HG03565 (cell line): ENCODE results near the gene LTBP3.
A peak's percentile ranks its signal among the peaks of the same experiment; 100 is the strongest.

Experiments used
- ATAC-seq: cut with Tn5 transposase; IDR thresholded peaks from one replicate; pipeline ENCODE4 v1.9.1; 2021; ENCODE audit warnings: mild to moderate bottlenecking, moderate library complexity; ENCODE audit not compliant: unreplicated experiment

LTBP3 gene

DNA sequence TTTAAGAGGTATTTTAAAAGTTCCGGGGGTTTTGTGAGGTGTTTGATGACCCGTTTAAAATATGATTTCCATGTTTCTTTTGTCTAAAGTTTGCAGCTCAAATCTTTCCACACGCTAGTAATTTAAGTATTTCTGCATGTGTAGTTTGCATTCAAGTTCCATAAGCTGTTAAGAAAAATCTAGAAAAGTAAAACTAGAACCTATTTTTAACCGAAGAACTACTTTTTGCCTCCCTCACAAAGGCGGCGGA is 59.5 kb downstream of the LTBP3 start:
- ATAC-seq: no peak

DNA sequence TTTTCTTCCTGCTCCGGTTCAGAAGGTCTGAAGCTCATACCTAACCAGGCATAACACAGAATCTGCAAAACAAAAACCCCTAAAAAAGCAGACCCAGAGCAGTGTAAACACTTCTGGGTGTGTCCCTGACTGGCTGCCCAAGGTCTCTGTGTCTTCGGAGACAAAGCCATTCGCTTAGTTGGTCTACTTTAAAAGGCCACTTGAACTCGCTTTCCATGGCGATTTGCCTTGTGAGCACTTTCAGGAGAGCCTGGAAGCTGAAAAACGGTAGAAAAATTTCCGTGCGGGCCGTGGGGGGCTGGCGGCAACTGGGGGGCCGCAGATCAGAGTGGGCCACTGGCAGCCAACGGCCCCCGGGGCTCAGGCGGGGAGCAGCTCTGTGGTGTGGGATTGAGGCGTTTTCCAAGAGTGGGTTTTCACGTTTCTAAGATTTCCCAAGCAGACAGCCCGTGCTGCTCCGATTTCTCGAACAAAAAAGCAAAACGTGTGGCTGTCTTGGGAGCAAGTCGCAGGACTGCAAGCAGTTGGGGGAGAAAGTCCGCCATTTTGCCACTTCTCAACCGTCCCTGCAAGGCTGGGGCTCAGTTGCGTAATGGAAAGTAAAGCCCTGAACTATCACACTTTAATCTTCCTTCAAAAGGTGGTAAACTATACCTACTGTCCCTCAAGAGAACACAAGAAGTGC is 60.0 kb downstream of the LTBP3 start:
- ATAC-seq: no peak

DNA sequence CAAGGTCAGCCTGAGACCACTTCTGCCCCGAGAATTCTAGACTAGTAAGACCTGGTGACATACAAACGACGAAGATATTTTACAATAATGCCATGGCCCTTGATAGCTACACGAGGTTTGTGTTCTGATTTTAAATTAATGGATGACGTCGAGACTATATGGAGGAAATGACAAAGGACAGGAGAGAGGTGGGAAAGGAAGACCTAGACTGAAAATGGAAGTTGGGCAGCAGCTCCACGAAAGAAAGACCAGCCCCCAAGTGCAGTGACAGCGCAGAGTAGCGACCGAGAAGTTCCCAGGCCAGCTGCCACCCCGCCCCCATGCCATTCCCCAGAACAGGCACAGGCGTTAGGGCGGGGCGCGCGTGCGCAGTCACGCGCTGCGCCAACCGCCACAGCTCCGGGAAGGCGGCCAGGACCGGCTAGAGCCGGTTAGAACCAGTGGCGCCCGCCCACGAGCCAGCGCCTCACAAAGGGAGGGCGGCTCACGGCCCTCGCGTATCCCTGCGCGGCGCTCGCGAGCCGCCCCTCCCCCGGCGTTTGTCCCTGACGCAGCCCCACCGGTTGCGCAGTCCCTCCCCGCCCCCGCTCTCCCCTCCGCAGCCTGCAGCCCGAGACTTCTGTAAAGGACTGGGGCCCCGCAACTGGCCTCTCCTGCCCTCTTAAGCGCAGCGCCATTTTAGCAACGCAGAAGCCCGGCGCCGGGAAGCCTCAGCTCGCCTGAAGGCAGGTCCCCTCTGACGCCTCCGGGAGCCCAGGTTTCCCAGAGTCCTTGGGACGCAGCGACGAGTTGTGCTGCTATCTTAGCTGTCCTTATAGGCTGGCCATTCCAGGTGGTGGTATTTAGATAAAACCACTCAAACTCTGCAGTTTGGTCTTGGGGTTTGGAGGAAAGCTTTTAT is 60.8 kb downstream of the LTBP3 start:
- ATAC-seq: peak; percentile 61

DNA sequence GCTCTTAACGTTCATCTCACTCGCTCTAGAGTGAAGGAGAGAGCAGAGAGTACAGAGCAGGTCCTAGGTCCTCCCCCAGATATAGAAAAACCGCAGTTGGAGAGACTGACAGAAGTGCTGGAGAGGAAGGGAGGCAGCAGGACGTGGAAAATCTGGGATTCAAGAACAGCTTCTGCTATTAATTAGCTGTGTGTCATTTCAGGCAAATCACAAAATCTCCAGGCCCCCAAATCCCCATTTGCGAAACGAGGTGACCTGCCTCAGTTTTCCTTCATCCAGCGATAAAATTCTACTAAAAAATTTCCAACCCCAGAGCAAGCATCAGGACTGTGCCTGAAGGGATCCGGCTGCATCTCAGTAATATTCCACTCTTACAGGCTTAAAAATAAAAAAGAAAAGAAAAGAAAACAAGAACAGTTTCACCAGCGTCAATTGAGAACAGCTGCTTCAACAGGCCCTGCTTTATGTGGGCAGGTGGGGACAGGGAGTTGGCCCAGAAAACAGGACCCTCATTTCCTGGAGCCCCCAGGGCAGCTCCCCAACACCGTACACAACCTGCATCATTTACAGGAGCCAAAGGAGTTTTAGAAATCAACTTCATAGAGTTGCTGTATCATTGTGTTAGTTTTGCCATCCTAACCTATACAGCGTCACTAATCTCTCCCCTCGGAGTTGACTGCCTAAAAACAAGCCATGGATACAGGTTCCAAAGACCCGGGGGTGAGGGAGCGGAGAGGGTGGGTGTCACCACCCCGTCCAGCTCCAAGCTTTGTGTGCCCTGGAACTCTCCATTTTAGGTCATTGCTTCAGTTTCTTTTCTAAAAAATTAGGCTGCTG is 61.6 kb downstream of the LTBP3 start:
- no peak for ATAC-seq

DNA sequence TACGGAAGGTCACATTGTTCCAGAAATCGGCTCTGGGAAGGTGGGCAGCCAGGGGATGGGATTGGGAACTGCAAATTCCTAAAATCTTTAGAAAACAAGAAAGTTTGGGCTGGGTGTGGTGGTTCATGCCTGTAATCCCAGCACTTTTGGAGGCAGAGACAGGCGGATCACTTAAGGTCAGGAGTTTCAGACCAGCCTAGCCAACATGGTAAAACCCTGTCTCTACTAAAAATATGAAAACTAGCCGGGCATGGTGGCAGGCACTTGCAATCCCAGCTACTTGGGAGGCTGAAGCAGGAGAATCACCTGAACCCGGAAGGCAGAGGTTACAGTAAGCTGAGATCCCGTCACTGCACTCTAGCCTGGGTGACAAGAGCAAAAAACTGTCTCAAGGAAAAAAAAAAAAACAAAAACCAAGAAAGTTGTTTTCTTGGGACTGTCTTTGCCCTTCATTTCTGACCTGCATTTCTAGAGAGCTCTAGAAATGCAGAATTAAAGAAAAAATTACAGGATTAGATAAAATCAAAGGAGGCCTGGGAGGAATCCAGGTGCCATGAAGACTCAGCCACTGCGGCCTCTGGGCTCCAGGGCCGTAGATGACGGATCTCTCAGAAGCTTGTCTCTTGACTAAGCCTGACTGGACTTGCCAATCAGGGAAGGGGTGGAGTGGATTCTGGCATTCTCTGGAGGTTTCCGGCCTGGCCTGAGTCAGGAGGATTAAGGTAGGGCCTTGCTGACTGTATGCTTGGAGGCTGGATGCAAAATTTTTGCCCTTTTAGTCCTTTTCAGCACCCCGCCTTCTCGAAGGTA is 64.6 kb downstream of the LTBP3 start:
- ATAC-seq: no peak

DNA sequence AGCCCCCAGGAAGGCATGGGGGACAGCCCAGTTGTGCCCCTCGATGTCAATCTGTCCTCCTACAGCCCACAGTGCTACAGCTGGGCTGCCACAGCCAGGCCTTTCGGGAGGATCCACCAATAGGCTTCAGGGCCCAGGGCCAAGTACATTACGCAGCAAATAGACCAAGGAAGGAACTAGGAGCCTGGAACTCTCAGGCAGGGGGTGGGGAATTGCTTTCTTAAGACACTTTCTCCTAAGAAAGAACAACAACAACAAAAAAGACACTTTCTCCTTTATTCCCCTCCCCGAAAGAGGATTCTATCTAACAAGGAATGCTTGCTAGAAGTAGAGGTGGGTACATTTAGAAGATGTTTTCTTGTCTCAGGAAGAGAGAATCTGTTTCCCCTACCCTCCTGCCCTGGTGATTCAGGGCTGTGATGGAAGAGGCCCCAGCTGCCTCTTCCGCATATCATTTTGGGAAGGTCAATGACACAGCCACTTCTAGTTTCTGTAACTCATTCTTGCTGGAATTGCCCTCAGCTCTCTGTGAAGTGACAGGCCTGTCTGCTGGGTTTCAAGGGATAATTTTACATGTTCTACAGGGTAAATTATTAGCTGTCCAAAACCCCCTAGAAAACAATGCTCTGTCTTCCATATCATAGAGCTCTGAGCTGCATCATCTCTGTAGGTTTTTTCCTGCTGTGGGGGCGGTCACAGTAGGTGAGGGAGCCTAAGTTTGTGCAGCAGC is 65.4 kb downstream of the LTBP3 start:
- ATAC-seq: no peak

DNA sequence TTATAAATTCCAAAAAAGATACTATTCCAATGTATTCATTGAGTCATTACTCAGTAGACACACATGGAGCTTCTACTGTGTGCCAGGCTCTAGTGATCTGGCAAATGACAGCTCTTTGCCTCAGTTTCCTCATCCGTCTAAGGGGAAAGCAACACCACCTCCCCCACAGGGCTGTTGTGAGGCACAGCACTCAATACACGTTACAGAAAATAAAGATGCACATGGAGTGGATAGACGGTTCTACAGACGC is 65.8 kb downstream of the LTBP3 start:
- no peak for ATAC-seq

DNA sequence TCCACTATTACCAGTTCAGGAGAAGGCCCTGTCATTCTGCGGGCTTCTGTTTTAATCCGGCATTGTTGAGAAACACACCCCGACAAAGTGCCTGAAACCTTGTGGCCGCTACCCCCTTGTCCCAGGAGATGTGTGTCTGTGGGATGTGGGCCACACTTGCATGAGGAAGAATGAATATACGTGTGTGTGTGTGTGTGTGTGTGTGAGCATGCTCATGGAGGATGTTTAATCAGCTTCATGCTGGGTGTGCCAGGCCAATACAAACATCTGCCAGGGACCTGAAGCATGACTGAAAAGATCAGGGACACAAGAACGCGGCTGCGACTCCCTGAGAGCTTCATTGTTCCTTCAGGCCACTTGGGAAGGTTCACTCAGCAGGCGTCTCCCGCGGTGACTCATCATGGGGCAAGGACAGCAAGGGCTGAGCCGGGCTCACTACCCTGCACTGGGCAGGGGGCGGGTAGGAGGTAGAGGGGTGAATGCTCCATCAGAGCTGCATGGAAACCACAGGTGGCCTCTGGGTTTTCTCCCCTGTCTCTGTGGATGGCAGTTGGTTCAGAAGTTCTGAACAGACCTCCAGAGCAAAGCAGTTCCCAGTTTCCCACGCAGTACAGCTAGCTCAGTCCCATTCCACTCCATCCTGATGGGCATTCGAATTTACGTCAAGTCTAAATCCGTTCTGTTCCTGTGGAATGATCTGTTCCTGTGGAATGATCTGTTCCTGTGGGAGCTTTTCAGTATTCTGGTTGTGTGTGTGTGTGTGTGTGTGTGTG is 66.4 kb downstream of the LTBP3 start:
- no peak for ATAC-seq

DNA sequence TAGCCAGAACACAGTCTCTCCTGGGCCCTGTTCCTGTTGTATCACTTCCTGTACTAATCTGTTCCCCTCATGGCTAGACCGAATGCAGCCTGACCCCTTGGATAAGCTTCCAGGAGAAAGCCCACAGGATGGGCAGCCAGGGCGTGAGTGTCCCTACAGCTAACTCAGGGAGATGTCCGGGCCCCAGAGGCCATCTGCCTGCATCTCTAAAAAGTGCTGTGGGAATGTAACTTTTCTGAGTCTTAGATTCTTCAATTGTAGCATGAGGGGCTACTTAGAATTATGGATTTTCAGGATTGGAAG is 67.0 kb downstream of the LTBP3 start:
- no peak for ATAC-seq

DNA sequence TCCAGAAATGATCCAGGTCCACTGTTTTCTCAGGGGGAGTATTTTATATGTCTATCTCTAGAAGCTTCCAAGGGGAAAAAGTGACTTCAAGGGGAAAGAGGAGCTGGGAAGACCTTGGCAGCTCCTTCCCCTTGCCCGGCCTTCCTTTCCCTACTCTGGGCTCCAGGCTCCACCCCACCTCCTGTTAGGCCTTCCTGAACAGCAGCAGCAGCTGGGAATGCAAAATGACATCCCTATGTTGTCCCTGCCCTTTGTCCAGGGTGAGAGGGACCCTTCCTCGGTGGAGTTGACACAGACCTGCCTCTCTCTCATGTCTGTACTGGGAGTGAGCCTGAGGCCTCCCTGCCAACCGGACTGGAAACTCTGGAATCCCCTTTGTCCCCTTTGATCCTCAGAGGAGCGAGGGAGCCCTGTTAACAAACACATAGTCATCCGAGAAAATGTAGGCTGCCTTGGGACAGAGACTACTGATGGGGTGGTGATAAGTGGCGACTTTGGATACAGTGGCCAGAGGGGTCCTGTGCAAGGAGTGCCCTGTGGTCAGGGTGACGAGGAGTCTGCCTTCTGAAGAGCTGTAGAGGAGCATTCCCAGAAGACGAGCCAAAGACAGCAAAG is 68.3 kb downstream of the LTBP3 start:
- ATAC-seq: no peak

DNA sequence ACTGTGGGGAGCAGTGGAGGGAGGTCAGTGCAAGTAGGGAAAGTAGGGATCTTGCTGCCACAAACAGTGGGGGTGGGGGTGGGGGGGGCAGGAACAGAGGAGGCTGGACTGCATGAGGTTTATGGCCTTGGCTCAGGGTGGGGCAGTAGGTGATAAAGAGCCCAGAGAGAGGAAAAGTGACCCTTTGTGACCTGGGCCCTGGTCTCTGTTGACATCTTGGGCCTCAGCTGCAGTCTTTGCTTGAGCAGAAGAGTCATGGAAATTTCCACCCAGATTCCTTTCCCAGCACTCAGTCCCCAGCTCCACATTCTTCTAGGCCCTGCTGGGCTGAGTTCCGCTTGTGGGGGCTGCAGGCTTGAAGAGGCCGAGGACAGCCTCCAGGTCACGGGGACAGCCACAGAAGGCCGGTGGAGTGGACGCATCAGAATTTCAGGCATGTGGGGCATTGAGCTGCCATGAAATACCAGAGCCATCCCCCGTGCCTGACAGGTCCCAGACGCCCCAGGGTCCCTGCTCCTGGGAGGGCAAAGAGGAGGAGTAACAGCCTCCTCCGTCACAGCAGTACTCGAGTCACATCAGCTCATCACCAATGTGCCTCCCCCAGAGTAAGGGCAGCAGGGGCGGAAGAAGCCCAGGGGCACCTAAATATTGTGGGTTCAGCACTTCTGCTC is 69.0 kb downstream of the LTBP3 start:
- no peak for ATAC-seq
